OCI-LY3 (cell line): ENCODE data around the gene HPS1.

Experiments used
- H2AFZ ChIP-seq: fragments of 200-600, 300-600 bp; shearing (Covaris generic); 2 replicates; pipeline ENCODE4 v1.6.0; 2014; ENCODE audit warnings: antibody characterized with exemption, low read depth, low read length
- H3K27ac ChIP-seq: fragments of 200-600, 300-600 bp; sonication (generic); 2 replicates; pipeline ENCODE4 v1.5.1; 2014; ENCODE audit warnings: mild to moderate bottlenecking, low read length, moderate library complexity, mixed read lengths
- H3K27me3 ChIP-seq: fragments of 200-600, 300-600 bp; sonication (generic); 2 replicates; pipeline ENCODE4 v1.6.1; 2014; ENCODE audit warnings: low read depth, low read length, mixed read lengths
- H3K36me3 ChIP-seq: fragments of 200-600, 300-600 bp; sonication (generic); replicated peaks from 2 replicates; pipeline ENCODE3; 2014; ENCODE audit warnings: low read depth, low read length, mixed read lengths
- H3K4me1 ChIP-seq: fragments of 300-600, 200-600 bp; sonication (generic); 2 replicates; pipeline ENCODE4 v1.6.1; 2014; ENCODE audit warnings: low read length, mixed read lengths
- H3K4me2 ChIP-seq: fragments of 200-600, 300-600 bp; sonication (generic); 2 replicates; pipeline ENCODE4 v1.6.1; 2014; ENCODE audit warnings: low read length, mixed read lengths
- H3K4me3 ChIP-seq: fragments of 300-600, 200-600 bp; sonication (generic); 2 replicates; pipeline ENCODE4 v1.5.1; 2014; ENCODE audit warnings: antibody characterized with exemption, mild to moderate bottlenecking, low read length, moderate library complexity
- H3K79me2 ChIP-seq: fragments of 300-600, 200-600 bp; shearing (Covaris generic); 2 replicates; pipeline ENCODE4 v1.6.1; 2014; ENCODE audit warnings: mild to moderate bottlenecking, low read length, mixed read lengths
- H3K9ac ChIP-seq: fragments of 300-600, 200-600 bp; shearing (Covaris generic); 2 replicates; pipeline ENCODE4 v1.6.0; 2014; ENCODE audit warnings: mild to moderate bottlenecking, low read length, moderate library complexity
- H3K9me3 ChIP-seq: fragments of 200-600, 300-600 bp; shearing (Covaris generic); 2 replicates; pipeline ENCODE4 v1.6.1; 2014; ENCODE audit warnings: low read length, mixed read lengths; ENCODE audit not compliant: insufficient read depth
- H4K20me1 ChIP-seq: fragments of 200-600, 300-600 bp; sonication (generic); 2 replicates; pipeline ENCODE4 v1.6.1; 2016; ENCODE audit warnings: low read length, mixed read lengths; ENCODE audit not compliant: insufficient read depth
- EZH2phosphoT487 ChIP-seq: fragments of 200-600 bp; shearing (Covaris generic); IDR thresholded peaks from 2 replicates; pipeline ENCODE4 v1.6.1; 2018; ENCODE audit warnings: antibody characterized with exemption, mixed run types, low read depth
- TF ChIP-seq, protein P1 (sequence below): fragments of 200-600, 300-600 bp; sonication (generic); IDR thresholded peaks from 2 replicates; pipeline ENCODE4 v1.5.1; 2014; ENCODE audit warnings: antibody characterized with exemption, low read length, low read depth

Gene HPS1

GRCh38 chr10:98391065-98391464 lies 55.7 kb downstream of the HPS1 start:
- Histone ChIP-seq H3K4me2 (0 out of 2 replicates have a peak overlapping the region, but pooled peaks have one; percentile 26), H4K20me1 (no peaks in the 10 kb centered on the region), H3K4me1 (peaks cover 18% of the 10 kb centered on the region), H3K36me3 (no peaks in the 10 kb centered on the region), H3K9ac (no peak overlapping the region), H3K9me3 (no peaks in the 10 kb centered on the region), H3K27ac (no peak overlapping the region), H3K27me3 (no peaks in the 10 kb centered on the region), H3K4me3 (no peak overlapping the region), H2AFZ (no peak overlapping the region), H3K79me2 (no peaks in the 10 kb centered on the region)
- TF ChIP-seq, protein P1, sequence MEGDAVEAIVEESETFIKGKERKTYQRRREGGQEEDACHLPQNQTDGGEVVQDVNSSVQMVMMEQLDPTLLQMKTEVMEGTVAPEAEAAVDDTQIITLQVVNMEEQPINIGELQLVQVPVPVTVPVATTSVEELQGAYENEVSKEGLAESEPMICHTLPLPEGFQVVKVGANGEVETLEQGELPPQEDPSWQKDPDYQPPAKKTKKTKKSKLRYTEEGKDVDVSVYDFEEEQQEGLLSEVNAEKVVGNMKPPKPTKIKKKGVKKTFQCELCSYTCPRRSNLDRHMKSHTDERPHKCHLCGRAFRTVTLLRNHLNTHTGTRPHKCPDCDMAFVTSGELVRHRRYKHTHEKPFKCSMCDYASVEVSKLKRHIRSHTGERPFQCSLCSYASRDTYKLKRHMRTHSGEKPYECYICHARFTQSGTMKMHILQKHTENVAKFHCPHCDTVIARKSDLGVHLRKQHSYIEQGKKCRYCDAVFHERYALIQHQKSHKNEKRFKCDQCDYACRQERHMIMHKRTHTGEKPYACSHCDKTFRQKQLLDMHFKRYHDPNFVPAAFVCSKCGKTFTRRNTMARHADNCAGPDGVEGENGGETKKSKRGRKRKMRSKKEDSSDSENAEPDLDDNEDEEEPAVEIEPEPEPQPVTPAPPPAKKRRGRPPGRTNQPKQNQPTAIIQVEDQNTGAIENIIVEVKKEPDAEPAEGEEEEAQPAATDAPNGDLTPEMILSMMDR, result no peak
- no peak for TF ChIP-seq EZH2phosphoT487

DNA sequence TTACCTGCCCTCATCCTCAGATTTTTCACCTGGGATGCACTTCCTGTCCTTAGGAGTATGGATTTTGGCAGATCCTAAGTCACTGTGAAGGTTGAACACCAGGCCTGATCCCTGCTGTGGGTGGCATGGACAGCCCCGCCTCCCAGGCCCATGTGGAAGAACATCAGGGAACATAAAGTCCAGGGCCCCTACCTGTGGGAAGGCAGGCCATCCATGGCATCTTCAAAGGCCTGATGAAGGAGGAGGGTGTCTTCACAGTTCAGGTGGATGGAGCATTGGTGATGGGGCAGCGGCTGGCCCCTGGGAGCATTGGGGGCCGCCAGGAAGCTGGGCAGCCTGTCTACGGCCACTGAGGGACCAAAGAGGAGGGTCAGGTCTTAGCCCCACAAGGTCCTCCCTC lies 56.3 kb downstream of the HPS1 start:
- Histone ChIP-seq H3K9ac (no peak overlapping the region), H3K79me2 (no peaks in the 10 kb centered on the region), H3K4me2 (no peak overlapping the region), H3K4me3 (no peak overlapping the region), H3K4me1 (peaks cover 18% of the 10 kb centered on the region), H3K27me3 (no peaks in the 10 kb centered on the region), H3K9me3 (no peaks in the 10 kb centered on the region), H3K36me3 (no peaks in the 10 kb centered on the region), H2AFZ (no peak overlapping the region), H4K20me1 (no peaks in the 10 kb centered on the region), H3K27ac (no peak overlapping the region)
- no peak for TF ChIP-seq EZH2phosphoT487
- TF ChIP-seq, protein P1, result no peak

DNA sequence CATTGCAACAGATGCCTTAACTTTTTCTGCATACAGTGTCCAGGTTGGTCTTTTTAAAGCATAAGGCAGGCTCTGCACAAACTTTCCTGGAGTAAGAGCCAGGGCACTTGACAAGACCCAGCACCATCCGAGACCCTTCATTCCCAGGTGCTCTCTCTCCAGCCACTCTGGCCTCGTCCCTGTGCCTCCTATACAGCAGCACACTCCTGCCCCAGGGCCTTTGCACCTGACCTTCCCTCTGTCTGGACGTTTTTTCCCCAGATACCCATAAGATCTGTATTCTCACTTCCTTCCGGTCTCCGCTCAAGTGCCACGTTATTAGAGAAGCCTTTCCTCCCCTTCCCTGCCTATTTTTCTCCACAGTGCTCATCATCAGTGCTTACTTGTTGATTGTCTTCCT lies 57.3 kb downstream of the HPS1 start:
- no peaks in the 10 kb centered on the region for H3K27me3 ChIP-seq
- H4K20me1 ChIP-seq, result no peaks in the 10 kb centered on the region
- TF ChIP-seq, protein P1, result no peak
- no peak for TF ChIP-seq EZH2phosphoT487
- no peak overlapping the region for H3K4me2 ChIP-seq
- no peak overlapping the region for H3K9ac ChIP-seq
- no peak overlapping the region for H3K4me3 ChIP-seq
- H2AFZ ChIP-seq, result no peak overlapping the region
- H3K36me3 ChIP-seq, result no peaks in the 10 kb centered on the region
- peaks cover 12% of the 10 kb centered on the region for H3K4me1 ChIP-seq
- H3K27ac ChIP-seq, result no peak overlapping the region
- H3K9me3 ChIP-seq, result no peaks in the 10 kb centered on the region
- H3K79me2 ChIP-seq, result no peaks in the 10 kb centered on the region

DNA sequence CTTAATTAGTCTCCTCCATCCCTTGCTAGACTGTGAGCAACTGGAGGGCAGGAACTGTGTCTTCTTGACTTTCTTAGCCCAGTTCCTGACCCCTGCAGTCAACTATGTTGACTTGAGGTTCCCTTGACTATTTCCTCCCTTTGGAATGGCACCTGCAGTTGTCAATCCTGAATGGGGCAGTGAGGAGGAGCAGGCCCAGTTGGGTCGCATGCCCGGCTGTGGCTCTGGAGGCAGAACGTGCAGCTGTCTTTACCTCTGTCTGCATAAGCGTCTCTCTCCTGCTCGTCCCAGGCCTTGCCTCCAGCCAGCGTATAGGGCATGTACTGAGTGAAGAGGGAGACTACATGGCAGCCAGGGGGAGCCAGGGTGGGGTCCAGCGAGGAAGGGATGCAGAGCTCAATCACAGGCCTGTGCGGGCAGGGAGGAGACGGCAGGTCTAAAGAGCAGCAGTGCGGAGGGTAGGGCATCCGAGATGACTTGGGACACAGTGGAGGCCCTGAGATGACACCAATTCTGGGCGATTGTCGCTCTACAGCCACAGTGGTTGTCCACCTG lies 58.6 kb downstream of the HPS1 start:
- Histone ChIP-seq H3K4me1 (peaks cover 7% of the 10 kb centered on the region), H4K20me1 (no peaks in the 10 kb centered on the region), H3K27me3 (no peaks in the 10 kb centered on the region), H3K4me3 (no peak overlapping the region), H3K36me3 (no peaks in the 10 kb centered on the region), H3K4me2 (no peak overlapping the region), H3K79me2 (no peaks in the 10 kb centered on the region), H3K27ac (no peak overlapping the region), H3K9me3 (no peaks in the 10 kb centered on the region), H3K9ac (no peak overlapping the region), H2AFZ (no peak overlapping the region)
- no peak for TF ChIP-seq EZH2phosphoT487
- TF ChIP-seq, protein P1, result no peak
